ENCODE results near the gene PARS2. TPM values are rescaled to one million over a fixed set of nuclear protein-coding genes. Genes with fewer than 3 reads are reported as not detected.

The PARS2 gene
- 1 to 10 TPM; 5.9 to 8.7 TPM for total RNA-seq

GRCh38 chr1:54764133-54764921 is at the start of gene PARS2:
PARS2 (minus strand) TSS chr1:54764523; CDS start chr1:54759161, 5,362 bp downstream.

GRCh38 chr1:54800899-54801759 is 36.8 kb upstream of the PARS2 start, which contains the start of gene TTC22:
TTC22 (minus strand) TSS chr1:54801323; CDS start chr1:54801163, 160 bp downstream.

DNA sequence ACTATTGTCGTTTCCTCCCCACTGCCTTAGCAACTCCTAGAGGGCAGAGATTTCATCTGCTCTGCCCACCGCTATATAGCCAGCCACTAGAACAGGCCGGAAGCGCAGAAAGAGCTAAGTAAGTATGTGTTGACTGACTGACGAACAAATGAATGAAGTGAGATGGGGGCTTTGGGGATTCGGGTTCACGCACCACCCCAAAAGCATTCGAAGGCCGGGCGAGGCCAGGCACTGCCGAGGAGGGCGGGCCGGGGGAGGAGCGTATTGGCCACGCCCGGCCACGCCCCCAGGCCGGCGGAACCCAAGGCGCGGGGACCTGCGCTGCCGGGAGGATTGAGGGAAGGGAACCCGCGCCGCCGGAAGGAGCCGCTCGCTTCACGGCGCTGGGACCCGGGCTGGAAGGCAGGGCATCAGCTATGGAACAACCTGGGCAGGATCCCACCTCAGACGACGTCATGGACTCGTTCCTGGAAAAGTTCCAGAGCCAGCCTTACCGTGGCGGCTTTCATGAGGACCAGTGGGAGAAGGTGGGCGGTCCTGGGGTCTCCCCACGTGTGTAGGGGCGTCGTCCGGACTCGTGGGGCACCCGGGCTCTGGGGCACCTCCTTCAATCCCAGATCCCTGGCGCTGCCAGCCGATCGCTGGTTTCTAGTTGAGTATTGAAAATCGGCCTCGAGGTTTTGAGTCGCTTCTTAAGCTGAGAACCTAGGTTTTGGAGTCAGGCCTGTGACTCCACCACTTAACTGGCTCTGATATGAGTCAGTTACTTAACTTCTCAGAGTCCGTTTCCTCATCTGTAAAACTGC is 48.6 kb downstream of the PARS2 start, which contains the start of gene TTC4:
Gene TTC4, plus strand, starts transcription at position 369 of the 806 bp plus-strand sequence. Its CDS starts 48 bp downstream, at position 417.

Other genes starting within 250 kb of the PARS2 start
- 1 to 10 TPM; 1.0 to 4.7 TPM for gene ACOT11, start 216.3 kb downstream of the PARS2 start, total RNA-seq
- gene FAM151A, start 141.0 kb downstream of the PARS2 start, total RNA-seq, result not detected
- gene MROH7, start 122.7 kb downstream of the PARS2 start, total RNA-seq, result under 1 TPM in 1 of 2 donors, not detected in 1; 0.69 TPM
- gene TTC4, start 48.7 kb downstream of the PARS2 start, total RNA-seq, result 10 to 100 TPM; 13.4 to 23.6 TPM
- under 1 TPM in 1 of 2 donors, not detected in 1; under 0.01 TPM for gene TTC22, start 36.8 kb upstream of the PARS2 start, total RNA-seq
- gene DHCR24, start 122.7 kb upstream of the PARS2 start, total RNA-seq, result 100 to 1,000 TPM; 268 to 305 TPM
- not detected for gene TMEM61, start 216.1 kb upstream of the PARS2 start, total RNA-seq
- gene BSND, start 234.4 kb upstream of the PARS2 start, total RNA-seq, result not detected